Measurements from ENCODE around the gene TRIM66.

The TRIM66 gene

GRCh38 chr11:8715501-8715900 lies 33.0 kb upstream of the TRIM66 start:
- no peak for DNase-seq (ENCODE audit: low read depth in 2 of 2)

GRCh38 chr11:8714622-8715225 lies 32.3 kb upstream of the TRIM66 start:
- no peak for DNase-seq (ENCODE audit: low read depth in 2 of 2)

GRCh38 chr11:8713760-8714454 lies 31.4 kb upstream of the TRIM66 start:
- DNase-seq (ENCODE audit: low read depth in 2 of 2), result no peak

GRCh38 chr11:8712506-8712905 lies 30.0 kb upstream of the TRIM66 start:
- DNase-seq (ENCODE audit: low read depth in 2 of 2), result no peak

GRCh38 chr11:8711895-8712442 lies 29.5 kb upstream of the TRIM66 start:
- no peak for DNase-seq (ENCODE audit: low read depth in 2 of 2)

GRCh38 chr11:8709777-8710176 lies 27.3 kb upstream of the TRIM66 start:
- no peak for DNase-seq (ENCODE audit: low read depth in 2 of 2)

- DNase-seq (ENCODE audit: low read depth in 2 of 2), result no peak
Observed at GRCh38 chr11:8709002-8709672, 26.7 kb upstream of the TRIM66 start.

GRCh38 chr11:8707541-8708191 lies 25.2 kb upstream of the TRIM66 start:
- DNase-seq (ENCODE audit: low read depth in 2 of 2), result no peak

GRCh38 chr11:8706673-8707432 lies 24.4 kb upstream of the TRIM66 start:
- DNase-seq (ENCODE audit: low read depth in 2 of 2), result no peak

GRCh38 chr11:8705146-8705545 lies 22.7 kb upstream of the TRIM66 start:
- DNase-seq (ENCODE audit: low read depth in 2 of 2), result no peak

GRCh38 chr11:8704136-8704535 lies 21.7 kb upstream of the TRIM66 start:
- no peak for DNase-seq (ENCODE audit: low read depth in 2 of 2)

GRCh38 chr11:8702598-8702915 lies 20.1 kb upstream of the TRIM66 start:
- DNase-seq (ENCODE audit: low read depth in 2 of 2), result no peak

GRCh38 chr11:8701891-8702597 lies 19.6 kb upstream of the TRIM66 start:
- no peak for DNase-seq (ENCODE audit: low read depth in 2 of 2)

GRCh38 chr11:8699903-8700302 lies 17.4 kb upstream of the TRIM66 start:
- no peak for DNase-seq (ENCODE audit: low read depth in 2 of 2)

GRCh38 chr11:8698917-8699441 lies 16.5 kb upstream of the TRIM66 start:
- DNase-seq (ENCODE audit: low read depth in 2 of 2), result no peak

- DNase-seq (ENCODE audit: low read depth in 2 of 2), result no peak
Observed at GRCh38 chr11:8698379-8698851, 15.9 kb upstream of the TRIM66 start.

- DNase-seq (ENCODE audit: low read depth in 2 of 2), result no peak
Observed at GRCh38 chr11:8697054-8697453, 14.6 kb upstream of the TRIM66 start.

GRCh38 chr11:8694137-8694536 lies 11.7 kb upstream of the TRIM66 start:
- DNase-seq (ENCODE audit: low read depth in 2 of 2), result no peak

GRCh38 chr11:8693555-8693954 lies 11.1 kb upstream of the TRIM66 start:
- DNase-seq (ENCODE audit: low read depth in 2 of 2), result no peak

- no peak for DNase-seq (ENCODE audit: low read depth in 2 of 2)
Observed at GRCh38 chr11:8693010-8693551, 10.6 kb upstream of the TRIM66 start.

All from stimulated activated CD4-positive, alpha-beta T cell treated with anti-CD3 and anti-CD28 coated beads, Interleukin-12 subunit alpha, Interleukin-12 subunit beta, amount 100 ng/mL, for 24 hours (primary cell).